Lower leg skin (tissue), 3 donors: ENCODE measurements around the gene PDIA2.

ENCODE experiments used
- POLR2A ChIP-seq, 2 donors: fragments of 450-650 bp; IDR thresholded peaks; one replicate each; pipeline ENCODE4 v1.6.1; 2016 to 2017; ENCODE audit warnings: antibody characterized with exemption in 2 of 2, mild to moderate bottlenecking in 1 of 2, moderate library complexity in 1 of 2
- TF ChIP-seq, protein P1 (sequence below), 3 donors: fragments of 450-650 bp; IDR thresholded peaks; one replicate each; pipeline ENCODE4 v1.5.1; 2016; ENCODE audit warnings: antibody characterized with exemption in 3 of 3, mild to moderate bottlenecking in 3 of 3, moderate library complexity in 2 of 3

DNA sequence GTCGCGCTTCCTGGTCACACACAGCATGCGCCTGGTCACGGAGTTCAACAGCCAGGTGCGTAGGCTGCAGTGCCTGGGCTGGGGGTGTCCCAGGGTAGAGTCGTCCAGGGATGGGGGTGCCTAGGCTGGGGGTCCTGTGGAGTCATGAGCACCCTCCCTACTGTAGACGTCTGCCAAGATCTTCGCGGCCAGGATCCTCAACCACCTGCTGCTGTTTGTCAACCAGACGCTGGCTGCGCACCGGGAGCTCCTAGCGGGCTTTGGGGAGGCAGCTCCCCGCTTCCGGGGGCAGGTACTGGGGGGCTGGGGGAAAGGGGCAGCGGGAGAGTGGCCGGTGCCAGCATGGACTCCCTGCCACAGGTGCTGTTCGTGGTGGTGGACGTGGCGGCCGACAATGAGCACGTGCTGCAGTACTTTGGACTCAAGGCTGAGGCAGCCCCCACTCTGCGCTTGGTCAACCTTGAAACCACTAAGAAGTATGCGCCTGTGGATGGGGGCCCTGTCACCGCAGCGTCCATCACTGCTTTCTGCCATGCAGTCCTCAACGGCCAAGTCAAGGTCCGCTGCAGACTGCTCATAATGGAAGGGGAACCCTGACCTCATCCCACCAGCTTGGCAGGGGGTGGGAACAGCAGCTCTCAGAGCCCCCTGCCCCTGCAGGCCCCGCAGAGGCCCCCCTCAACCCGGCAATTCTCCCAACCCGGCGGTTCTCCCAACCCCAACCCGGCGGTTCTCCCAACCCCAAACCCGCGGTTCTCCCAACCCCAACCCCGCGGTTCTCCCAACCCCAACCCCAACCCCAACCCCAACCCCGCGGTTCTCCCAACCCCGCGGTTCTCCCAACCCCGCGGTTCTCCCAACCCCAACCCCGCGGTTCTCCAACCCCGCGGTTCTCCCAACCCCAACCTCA, 2.4 kb downstream of the PDIA2 start:
- TF ChIP-seq, protein P1, sequence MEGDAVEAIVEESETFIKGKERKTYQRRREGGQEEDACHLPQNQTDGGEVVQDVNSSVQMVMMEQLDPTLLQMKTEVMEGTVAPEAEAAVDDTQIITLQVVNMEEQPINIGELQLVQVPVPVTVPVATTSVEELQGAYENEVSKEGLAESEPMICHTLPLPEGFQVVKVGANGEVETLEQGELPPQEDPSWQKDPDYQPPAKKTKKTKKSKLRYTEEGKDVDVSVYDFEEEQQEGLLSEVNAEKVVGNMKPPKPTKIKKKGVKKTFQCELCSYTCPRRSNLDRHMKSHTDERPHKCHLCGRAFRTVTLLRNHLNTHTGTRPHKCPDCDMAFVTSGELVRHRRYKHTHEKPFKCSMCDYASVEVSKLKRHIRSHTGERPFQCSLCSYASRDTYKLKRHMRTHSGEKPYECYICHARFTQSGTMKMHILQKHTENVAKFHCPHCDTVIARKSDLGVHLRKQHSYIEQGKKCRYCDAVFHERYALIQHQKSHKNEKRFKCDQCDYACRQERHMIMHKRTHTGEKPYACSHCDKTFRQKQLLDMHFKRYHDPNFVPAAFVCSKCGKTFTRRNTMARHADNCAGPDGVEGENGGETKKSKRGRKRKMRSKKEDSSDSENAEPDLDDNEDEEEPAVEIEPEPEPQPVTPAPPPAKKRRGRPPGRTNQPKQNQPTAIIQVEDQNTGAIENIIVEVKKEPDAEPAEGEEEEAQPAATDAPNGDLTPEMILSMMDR (IDR thresholded peaks at IDR 0.05) = no peak
- TF ChIP-seq POLR2A (IDR thresholded peaks at IDR 0.05) = no peak
